NCI-H1092 treated with DMSO at 0.1 percent for 48 hours (cell line): ENCODE data around the gene SREBF2.
A peak's percentile ranks its signal among the peaks of the same experiment; 100 is the strongest.
"Not testable (repeated sequence)": the region's sequence is repeated elsewhere in the genome, so short reads cannot be mapped to it uniquely, and the experiment has no call there.

Source experiments
- DNase-seq: peaks from one replicate; lab custom pipeline; 2025; lab: John Stamatoyannopoulos, UW

SREBF2 gene

GRCh38 chr22:41821471-41822316 lies 11.2 kb upstream of the SREBF2 start:
- no peak for DNase-seq

GRCh38 chr22:41822317-41823057 lies 10.4 kb upstream of the SREBF2 start:
- DNase-seq: peak; percentile 64

GRCh38 chr22:41823797-41824196 lies 9.1 kb upstream of the SREBF2 start:
- no peak for DNase-seq

GRCh38 chr22:41825376-41825775 lies 7.5 kb upstream of the SREBF2 start:
- DNase-seq: no peak

DNA sequence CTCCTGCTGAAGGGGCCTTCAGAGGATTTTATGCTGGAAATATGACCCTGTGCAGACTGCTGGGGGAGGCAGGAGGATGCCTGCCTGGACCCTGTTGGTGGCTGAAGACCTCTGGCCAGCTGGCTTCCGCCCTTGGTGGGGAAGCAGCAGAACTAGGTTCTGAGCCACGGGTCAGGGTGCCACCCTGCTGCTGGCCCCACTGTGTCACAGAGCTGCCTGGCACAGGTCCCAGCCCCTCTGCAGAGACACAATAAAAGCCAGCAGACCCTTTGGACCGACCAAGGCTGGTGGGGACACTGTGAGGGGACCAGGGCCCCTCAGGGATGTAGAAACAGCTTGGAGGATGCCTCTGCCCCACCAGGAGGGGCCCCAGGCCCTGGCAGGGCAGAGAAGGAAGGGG lies 6.9 kb upstream of the SREBF2 start:
- no peak for DNase-seq

DNA sequence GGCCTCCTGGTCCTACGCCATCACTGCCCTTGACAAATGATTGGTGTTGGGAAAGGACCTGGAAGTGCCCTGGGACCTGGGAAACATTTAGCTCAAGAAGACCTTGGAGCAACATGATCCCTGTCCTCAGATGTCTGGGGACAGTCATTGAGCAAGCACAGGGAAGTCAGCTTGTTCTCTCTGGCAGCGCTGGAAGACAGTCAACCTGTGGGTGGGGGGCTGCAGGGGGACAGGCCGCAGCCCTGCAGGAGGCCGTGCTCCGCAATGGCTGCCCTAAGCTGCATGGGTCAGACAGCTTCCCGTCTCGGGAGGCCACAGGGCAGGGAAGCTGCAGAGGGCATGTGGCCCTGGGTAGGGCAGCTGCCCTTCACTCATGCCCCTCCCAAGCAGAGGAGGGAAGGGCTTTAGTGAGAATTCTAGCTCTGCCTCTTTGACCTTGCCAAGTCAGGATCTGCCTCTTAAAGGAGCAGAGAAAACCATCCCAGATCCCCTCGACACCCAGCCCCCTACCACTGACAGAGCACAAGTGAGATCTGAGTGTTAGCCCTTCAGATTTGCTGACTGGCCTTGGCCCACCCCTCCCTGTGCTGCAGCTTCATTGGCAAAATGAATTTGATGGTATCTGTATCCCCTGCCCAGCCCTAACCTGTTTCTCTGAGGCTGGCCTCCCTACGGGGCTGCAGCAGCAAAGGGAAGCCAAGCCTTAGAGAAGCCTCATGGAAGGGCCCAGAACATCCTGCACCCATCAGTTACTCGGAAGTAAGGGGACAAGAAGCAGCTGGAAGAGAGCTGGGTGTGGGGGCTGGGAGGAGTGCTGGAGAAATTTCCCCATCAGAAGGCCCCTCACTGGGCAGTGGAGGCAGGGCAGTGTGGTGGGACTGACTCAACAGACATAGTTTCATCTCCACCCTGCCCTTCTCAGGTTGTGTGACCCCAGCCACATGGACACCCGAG lies 6.2 kb upstream of the SREBF2 start:
- DNase-seq: no peak

DNA sequence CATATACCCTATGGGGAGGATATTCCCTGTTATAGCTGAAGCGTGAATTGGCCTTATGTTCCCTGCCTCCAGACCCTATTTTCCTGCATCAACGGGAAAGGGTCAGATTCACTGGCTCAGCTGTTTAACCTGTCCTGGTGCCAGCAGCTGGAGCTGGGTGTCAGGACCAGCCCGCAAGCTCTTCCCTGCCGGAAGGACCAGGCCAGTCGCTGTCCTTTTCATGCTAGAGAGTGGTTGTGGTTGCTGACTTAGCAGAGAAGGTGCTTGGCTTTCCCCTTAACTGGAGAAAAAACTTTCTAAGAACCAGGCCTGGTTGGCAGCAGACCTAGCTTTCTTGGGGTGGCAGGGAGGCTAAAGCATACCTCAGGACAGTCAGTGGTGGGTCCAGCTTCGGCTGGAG lies 5.2 kb upstream of the SREBF2 start:
- DNase-seq: no peak

GRCh38 chr22:41828516-41828915 lies 4.4 kb upstream of the SREBF2 start:
- DNase-seq: peak; percentile 41

GRCh38 chr22:41830174-41830573 lies 2.7 kb upstream of the SREBF2 start:
- DNase-seq: no peak

DNA sequence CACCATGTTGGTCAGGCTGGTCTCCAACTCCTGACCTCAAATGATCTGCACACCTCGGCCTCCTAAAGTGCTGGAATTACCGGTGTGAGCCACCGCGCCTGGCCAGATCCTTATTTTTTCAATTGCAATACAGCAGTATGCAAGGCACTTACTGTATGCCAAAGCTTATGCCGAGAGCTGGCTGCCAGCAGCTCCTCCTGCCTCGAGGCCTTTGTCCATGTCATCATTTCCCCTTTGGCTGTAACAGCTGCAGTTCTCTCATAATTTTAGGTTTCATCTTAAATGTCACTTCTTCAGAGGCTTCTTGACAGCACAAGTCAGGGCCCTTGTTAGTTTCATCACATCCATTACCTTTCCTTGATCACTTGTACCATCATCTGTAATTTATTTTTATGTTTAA lies 1.5 kb upstream of the SREBF2 start:
- DNase-seq: no peak

DNA sequence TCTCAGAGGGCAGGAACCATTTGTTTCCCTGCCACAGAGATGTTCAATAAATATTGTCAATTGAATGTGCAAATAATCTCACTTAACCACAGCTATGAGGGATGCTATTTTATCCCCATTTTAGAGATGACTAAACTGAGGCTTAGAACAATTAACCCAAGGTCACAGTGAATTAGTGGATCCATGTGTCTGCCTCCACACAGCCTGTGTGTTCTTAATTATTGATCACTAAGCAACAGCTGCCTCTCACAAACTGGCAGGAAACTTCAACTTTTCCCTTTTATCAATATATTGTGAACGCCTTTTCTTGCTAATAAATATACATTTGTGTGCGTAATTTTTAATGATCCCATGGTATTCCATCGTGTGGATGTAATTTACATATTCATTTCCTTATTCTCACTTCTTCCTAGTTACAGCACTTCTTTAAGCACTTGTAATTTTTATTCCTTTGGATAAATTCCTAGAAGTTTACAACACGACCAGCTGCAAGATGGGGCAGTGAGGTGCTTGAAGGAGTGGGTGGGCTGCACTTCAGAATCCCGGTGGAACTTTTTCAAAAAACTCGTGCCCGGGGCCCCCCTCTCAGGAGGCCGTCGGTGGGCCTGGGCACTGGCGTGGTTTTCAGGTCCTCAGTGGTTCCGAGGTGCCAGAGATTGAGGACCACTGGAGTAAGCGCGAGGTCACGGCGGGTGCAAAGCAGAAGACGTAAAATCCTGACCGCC lies 915 bp upstream of the SREBF2 start:
- DNase-seq: no peak

- DNase-seq: peak; percentile 58
These were observed 582 bp downstream of the SREBF2 start for GRCh38 chr22:41833369-41834004.

DNA sequence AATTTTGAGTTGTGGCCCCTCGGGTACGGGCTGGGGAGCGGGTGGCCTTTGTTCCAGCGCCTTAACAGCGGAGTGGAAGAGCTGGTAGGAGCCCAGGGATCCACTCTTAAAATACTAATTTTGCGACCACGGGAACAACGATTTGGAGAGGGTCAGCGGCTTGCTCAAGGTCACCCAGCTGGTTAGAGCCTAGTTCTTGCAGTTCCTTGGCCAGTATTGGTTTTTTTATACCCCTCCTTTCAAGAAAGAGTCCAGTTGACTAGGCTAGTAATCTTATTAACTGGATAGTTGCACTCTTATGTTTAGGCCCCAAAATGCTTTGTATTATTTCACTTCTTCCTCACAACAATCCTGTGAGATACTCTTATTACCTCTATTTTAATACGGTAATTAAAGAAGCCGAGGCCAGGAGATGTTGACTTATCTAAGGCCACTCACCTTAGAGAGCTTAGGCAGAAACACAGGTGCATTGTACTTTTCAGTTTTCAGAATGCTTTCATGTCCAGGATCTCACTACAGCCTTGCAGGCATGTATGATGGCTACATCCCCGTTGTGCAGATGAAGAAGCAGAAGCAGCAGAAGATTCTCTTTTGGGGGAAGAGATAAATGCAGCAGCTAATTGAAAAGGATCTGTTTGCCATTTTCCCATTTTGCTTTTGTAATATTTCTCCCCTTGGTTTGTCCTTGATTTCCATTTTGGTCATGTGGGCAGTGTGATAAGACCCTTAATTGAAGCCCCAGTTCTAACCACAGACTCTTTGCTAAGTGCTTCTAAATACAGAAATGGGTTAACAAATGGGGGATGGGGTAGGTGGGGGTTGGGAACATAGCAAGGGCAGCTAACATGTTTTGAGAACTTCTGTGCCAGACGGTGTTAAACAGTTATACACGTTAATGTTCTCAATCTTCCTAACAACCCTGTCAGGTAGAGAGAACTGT lies 1.4 kb downstream of the SREBF2 start:
- DNase-seq: peak; percentile 11

GRCh38 chr22:41835462-41835861 lies 2.6 kb downstream of the SREBF2 start:
- not testable (repeated sequence) for DNase-seq

GRCh38 chr22:41836551-41836950 lies 3.6 kb downstream of the SREBF2 start:
- DNase-seq: no peak

- no peak for DNase-seq
These were observed 6.1 kb downstream of the SREBF2 start for GRCh38 chr22:41838842-41839618.

GRCh38 chr22:41840216-41840615 lies 7.3 kb downstream of the SREBF2 start:
- no peak for DNase-seq

GRCh38 chr22:41841085-41841712 lies 8.3 kb downstream of the SREBF2 start:
- DNase-seq: no peak
